Measurements from ENCODE around the gene PPM1D.

The PPM1D gene

DNA sequence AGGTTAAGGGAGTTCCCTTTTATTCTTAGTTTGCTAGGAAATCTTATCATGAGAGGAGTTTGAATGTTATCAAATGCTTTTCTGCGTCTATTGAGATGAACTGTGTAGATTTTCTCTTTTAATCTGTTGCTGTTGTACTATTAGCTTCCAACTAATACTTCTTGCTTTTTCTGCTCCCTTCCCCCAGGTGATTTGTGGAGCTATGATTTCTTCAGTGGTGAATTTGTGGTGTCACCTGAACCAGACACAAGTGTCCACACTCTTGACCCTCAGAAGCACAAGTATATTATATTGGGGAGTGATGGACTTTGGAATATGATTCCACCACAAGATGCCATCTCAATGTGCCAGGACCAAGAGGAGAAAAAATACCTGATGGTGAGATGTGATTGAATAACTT, 47.7 kb downstream of the PPM1D start:
- no peak overlapping the region for H2AFZ ChIP-seq (ENCODE audit: low read length)
- no peak for TF ChIP-seq CTCF (conservative IDR thresholded peaks at IDR 0.05; ENCODE audit: low read length)
- no peak for TF ChIP-seq EZH2phosphoT487 (IDR thresholded peaks at IDR 0.05; ENCODE audit: borderline replicate concordance)
- H3K9me3 ChIP-seq (ENCODE audit: insufficient read depth, low read depth, low read length): no peaks in the 10 kb centered on the region
- H3K9ac ChIP-seq (ENCODE audit: low read depth, low read length, poor library complexity, severe bottlenecking): no peak overlapping the region
- no peaks in the 10 kb centered on the region for H3K4me1 ChIP-seq (ENCODE audit: insufficient read depth, low read length, poor library complexity, severe bottlenecking)
- no peaks in the 10 kb centered on the region for H3K9me2 ChIP-seq (replicated peaks; ENCODE audit: low read depth, low read length)
- H4K20me1 ChIP-seq (ENCODE audit: insufficient read depth, low read length, poor library complexity, severe bottlenecking): peaks cover 19% of the 10 kb centered on the region
- no peaks in the 10 kb centered on the region for H3K27me3 ChIP-seq (ENCODE audit: insufficient read depth, low read length, poor library complexity, severe bottlenecking)
- no peaks in the 10 kb centered on the region for H3F3A ChIP-seq (ENCODE audit: low read depth)
- H3K36me3 ChIP-seq (ENCODE audit: insufficient read depth, low read length): peaks cover 48% of the 10 kb centered on the region
- H3K79me2 ChIP-seq (ENCODE audit: insufficient read depth, low read length): peaks cover 29% of the 10 kb centered on the region; the same call in 1 of the 2 replicates
- no peak overlapping the region for H3K4me2 ChIP-seq (ENCODE audit: low read depth, low read length, poor library complexity, severe bottlenecking)
- no peak overlapping the region for H3K4me3 ChIP-seq (ENCODE audit: low read length, poor library complexity, severe bottlenecking)

DNA sequence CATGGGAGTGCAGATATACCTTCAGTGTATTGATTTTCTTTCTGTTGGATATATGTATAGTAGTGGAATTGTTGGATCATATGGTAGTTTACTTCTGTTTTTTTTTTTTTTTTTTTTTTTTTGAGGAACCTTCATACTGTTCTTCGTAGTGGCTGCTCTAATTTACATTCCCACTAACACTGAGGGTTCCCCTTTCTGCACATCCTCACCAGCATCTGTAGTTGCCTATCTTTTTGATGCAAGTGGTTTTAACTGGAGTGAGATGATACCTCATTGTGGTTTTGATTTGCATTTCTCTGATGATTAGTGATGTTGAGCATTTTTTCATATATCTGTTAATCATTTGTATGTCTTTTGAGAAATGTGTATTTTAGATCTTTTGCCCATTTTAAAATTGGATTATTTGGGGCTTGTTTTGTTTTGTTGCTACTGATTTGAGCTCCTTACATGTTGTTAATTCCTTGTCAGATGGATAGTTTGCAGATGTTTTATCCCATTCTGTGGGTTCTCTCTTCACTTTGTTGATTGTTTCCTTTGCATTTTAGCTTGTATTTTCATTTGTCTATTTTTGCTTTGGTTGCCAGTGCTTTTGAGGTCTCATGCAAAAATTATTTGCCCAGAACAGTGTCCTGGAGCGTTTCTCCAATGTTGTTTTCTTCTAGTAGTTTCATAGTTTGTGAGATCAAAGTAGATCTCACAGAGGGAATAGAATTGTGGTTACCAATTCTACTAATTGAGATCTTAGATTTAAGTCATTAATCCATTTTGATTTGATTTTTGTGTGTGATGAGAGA, 52.7 kb downstream of the PPM1D start:
- H2AFZ ChIP-seq (ENCODE audit: low read length): no peak overlapping the region
- no peaks in the 10 kb centered on the region for H3K4me1 ChIP-seq (ENCODE audit: insufficient read depth, low read length, poor library complexity, severe bottlenecking)
- H3K27me3 ChIP-seq (ENCODE audit: insufficient read depth, low read length, poor library complexity, severe bottlenecking): no peaks in the 10 kb centered on the region
- TF ChIP-seq EZH2phosphoT487 (IDR thresholded peaks at IDR 0.05; ENCODE audit: borderline replicate concordance): no peak
- TF ChIP-seq CTCF (conservative IDR thresholded peaks at IDR 0.05; ENCODE audit: low read length): no peak
- no peak overlapping the region for H3K4me3 ChIP-seq (ENCODE audit: low read length, poor library complexity, severe bottlenecking)
- no peaks in the 10 kb centered on the region for H3K9me3 ChIP-seq (ENCODE audit: insufficient read depth, low read depth, low read length)
- H3F3A ChIP-seq (ENCODE audit: low read depth): no peaks in the 10 kb centered on the region
- peaks cover 17% of the 10 kb centered on the region for H4K20me1 ChIP-seq (ENCODE audit: insufficient read depth, low read length, poor library complexity, severe bottlenecking)
- H3K79me2 ChIP-seq (ENCODE audit: insufficient read depth, low read length): peaks cover 28% of the 10 kb centered on the region
- no peak overlapping the region for H3K4me2 ChIP-seq (ENCODE audit: low read depth, low read length, poor library complexity, severe bottlenecking)
- H3K9ac ChIP-seq (ENCODE audit: low read depth, low read length, poor library complexity, severe bottlenecking): no peak overlapping the region
- no peaks in the 10 kb centered on the region for H3K9me2 ChIP-seq (replicated peaks; ENCODE audit: low read depth, low read length)
- peaks cover 61% of the 10 kb centered on the region for H3K36me3 ChIP-seq (ENCODE audit: insufficient read depth, low read length)

GRCh38 chr17:60653569-60653968, 53.6 kb downstream of the PPM1D start:
- Histone ChIP-seq H3K4me2 (ENCODE audit: low read depth, low read length, poor library complexity, severe bottlenecking) (no peak overlapping the region), H3K79me2 (ENCODE audit: insufficient read depth, low read length) (peaks cover 28% of the 10 kb centered on the region), H3K4me3 (ENCODE audit: low read length, poor library complexity, severe bottlenecking) (no peak overlapping the region), H3K36me3 (ENCODE audit: insufficient read depth, low read length) (peaks cover 63% of the 10 kb centered on the region), H2AFZ (ENCODE audit: low read length) (no peak overlapping the region), H3K9ac (ENCODE audit: low read depth, low read length, poor library complexity, severe bottlenecking) (no peak overlapping the region), H3K9me2 (replicated peaks; ENCODE audit: low read depth, low read length) (no peaks in the 10 kb centered on the region), H3F3A (ENCODE audit: low read depth) (no peaks in the 10 kb centered on the region), H3K27me3 (ENCODE audit: insufficient read depth, low read length, poor library complexity, severe bottlenecking) (no peaks in the 10 kb centered on the region), H3K9me3 (ENCODE audit: insufficient read depth, low read depth, low read length) (no peaks in the 10 kb centered on the region), H4K20me1 (ENCODE audit: insufficient read depth, low read length, poor library complexity, severe bottlenecking) (peaks cover 17% of the 10 kb centered on the region), H3K4me1 (ENCODE audit: insufficient read depth, low read length, poor library complexity, severe bottlenecking) (no peaks in the 10 kb centered on the region)
- no peak for TF ChIP-seq CTCF (conservative IDR thresholded peaks at IDR 0.05; ENCODE audit: low read length)
- no peak for TF ChIP-seq EZH2phosphoT487 (IDR thresholded peaks at IDR 0.05; ENCODE audit: borderline replicate concordance)

All from Loucy (cell line).